Measurements from ENCODE around the gene CCDC71L. TPM values are rescaled to one million over a fixed set of nuclear protein-coding genes. Genes with fewer than 3 reads are reported as not detected.
A peak's percentile ranks its signal among the peaks of the same experiment; 100 is the strongest.
"Not testable (repeated sequence)": the region's sequence is repeated elsewhere in the genome, so short reads cannot be mapped to it uniquely, and the experiment has no call there.

Gene CCDC71L
- total RNA-seq, 1 donor from 2014 or later: 18.4 TPM

- H3K4me1 Mint-ChIP-seq (ENCODE audit: low read depth); H3K36me3 Mint-ChIP-seq (ENCODE audit: low read depth); H3K27ac Mint-ChIP-seq; DNase-seq (ENCODE audit: low spot score); intact Hi-C loops (cut with micrococcal nuclease); H3K4me3 Mint-ChIP-seq (ENCODE audit: low read depth); H3K27me3 Mint-ChIP-seq (ENCODE audit: low read depth): not testable (repeated sequence)
- peaks cover 16% of the 10 kb centered on the region for H3K9me3 Mint-ChIP-seq
Measured at GRCh38 chr7:106673688-106674087, 12.7 kb upstream of the CCDC71L start.

DNA sequence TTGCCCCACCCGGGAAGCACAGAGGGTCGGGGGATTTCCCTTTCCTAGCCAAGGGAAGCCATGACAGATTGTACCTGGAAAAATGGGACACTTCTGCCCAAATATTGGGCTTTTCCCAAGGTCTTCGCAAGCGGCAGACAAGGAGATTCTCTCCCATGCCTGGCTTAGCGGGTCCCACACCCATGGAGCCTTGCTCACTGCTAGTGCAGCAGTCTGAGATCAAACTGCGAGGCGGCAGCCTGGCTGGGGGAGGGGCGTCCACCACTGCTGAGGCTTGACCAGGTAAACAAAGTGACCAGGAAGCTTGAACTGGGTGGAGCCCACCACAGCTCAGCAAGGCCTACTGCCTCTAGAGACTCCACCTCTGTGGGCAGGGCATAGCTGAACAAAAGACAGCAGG lies 11.0 kb upstream of the CCDC71L start:
- H3K4me3 Mint-ChIP-seq (ENCODE audit: low read depth); H3K27me3 Mint-ChIP-seq (ENCODE audit: low read depth); DNase-seq (ENCODE audit: low spot score); H3K36me3 Mint-ChIP-seq (ENCODE audit: low read depth); H3K27ac Mint-ChIP-seq; intact Hi-C loops (cut with micrococcal nuclease); H3K4me1 Mint-ChIP-seq (ENCODE audit: low read depth): not testable (repeated sequence)
- H3K9me3 Mint-ChIP-seq: peaks cover 16% of the 10 kb centered on the region

DNA sequence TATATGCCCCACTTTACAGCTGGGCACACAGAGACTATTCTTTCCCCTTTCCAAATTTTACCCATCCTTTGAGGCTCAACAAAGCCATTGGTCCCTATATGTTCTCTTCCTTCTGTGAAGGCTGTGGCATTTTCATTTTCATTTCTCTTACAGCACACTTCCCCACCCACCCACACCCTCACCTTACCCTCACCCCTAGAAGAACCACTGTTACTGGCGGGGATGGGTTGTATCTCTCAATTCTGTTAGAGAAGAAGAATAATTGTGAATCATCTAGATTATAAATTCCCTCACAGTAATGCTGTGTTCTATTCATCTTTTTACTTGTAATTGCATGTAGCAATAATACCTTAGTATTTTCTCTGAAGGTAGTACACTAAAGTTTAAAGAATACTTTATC lies 10.2 kb upstream of the CCDC71L start:
- no peak for DNase-seq (ENCODE audit: low spot score)
- H3K9me3 Mint-ChIP-seq: peaks cover 16% of the 10 kb centered on the region
- H3K27me3 Mint-ChIP-seq (ENCODE audit: low read depth): no peaks in the 10 kb centered on the region
- no peaks in the 10 kb centered on the region for H3K36me3 Mint-ChIP-seq (ENCODE audit: low read depth)
- H3K4me1 Mint-ChIP-seq (ENCODE audit: low read depth): peaks cover 8% of the 10 kb centered on the region
- intact Hi-C loops (cut with micrococcal nuclease): no loop called here
- H3K27ac Mint-ChIP-seq: no peak overlapping the region
- H3K4me3 Mint-ChIP-seq (ENCODE audit: low read depth): no peak overlapping the region

DNA sequence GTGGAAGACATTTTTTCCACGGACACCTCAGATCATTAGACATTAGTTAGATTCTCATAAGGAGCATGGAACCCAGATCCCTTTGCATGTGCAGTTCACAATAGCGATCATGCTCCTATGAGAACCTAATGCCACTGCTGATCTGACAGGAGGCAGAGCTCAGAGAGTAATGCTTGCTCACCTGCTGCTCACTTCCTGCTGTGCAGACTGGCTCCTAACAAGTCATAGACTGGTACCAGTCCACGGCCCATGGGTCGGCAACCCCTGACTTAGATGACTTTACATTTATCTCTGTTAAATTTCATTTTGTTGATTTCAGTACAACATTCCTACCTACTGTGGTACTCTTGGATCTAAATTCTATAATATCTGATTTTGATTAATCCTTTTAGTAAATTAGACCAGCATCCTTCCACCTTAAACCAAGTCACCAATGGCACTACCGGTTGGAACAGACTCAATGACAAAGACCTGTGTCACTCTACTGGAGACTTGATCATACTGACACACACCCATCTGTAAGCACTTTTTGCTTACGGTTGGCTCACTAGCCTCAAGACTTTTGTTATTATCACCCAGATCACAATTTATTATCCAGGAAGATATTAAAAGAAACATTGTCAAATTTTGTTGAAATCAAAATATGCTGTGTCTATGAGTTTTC lies 8.0 kb upstream of the CCDC71L start:
- Mint-ChIP-seq H3K27me3 (ENCODE audit: low read depth) (no peaks in the 10 kb centered on the region), H3K4me3 (ENCODE audit: low read depth) (no peak overlapping the region), H3K9me3 (peaks cover 9% of the 10 kb centered on the region), H3K36me3 (ENCODE audit: low read depth) (no peaks in the 10 kb centered on the region), H3K4me1 (ENCODE audit: low read depth) (peaks cover 8% of the 10 kb centered on the region), H3K27ac (no peak overlapping the region)
- DNase-seq (ENCODE audit: low spot score): no peak
- intact Hi-C loops (cut with micrococcal nuclease): no loop called here

DNA sequence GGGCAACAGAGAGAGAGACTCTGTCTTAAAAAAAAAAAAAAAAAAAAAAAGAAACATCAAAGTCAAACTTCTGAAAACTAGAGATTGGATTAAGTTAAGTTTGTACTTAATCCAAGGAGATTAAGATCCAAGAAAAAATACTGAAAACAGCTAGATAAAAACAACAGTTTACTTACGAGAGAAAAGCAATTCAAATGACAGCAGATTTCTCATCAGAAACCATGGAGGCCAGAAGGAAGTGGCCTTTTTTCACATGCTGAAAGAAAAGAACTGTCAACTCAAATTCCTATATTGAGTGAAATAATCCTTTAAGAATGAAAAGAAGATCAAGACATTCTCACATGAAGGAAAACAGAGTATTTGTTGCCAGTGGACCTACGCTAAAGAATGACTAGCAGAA lies 5.4 kb upstream of the CCDC71L start:
- peaks cover 14% of the 10 kb centered on the region for H3K4me1 Mint-ChIP-seq (ENCODE audit: low read depth)
- no peaks in the 10 kb centered on the region for H3K36me3 Mint-ChIP-seq (ENCODE audit: low read depth)
- no peaks in the 10 kb centered on the region for H3K27me3 Mint-ChIP-seq (ENCODE audit: low read depth)
- no peak overlapping the region for H3K4me3 Mint-ChIP-seq (ENCODE audit: low read depth)
- H3K9me3 Mint-ChIP-seq: no peaks in the 10 kb centered on the region
- DNase-seq (ENCODE audit: low spot score): no peak
- no peak overlapping the region for H3K27ac Mint-ChIP-seq
- intact Hi-C loops (cut with micrococcal nuclease): no loop called here

- peaks cover 16% of the 10 kb centered on the region for H3K4me1 Mint-ChIP-seq (ENCODE audit: low read depth)
- DNase-seq (ENCODE audit: low spot score): no peak
- H3K27me3 Mint-ChIP-seq (ENCODE audit: low read depth): no peaks in the 10 kb centered on the region
- intact Hi-C loops (cut with micrococcal nuclease): loop anchor here (5.0 kb wide), 4 partner anchors 182 to 503 kb away; partner anchors contain the start of genes HBP1, NAMPT and PIK3CG
- peaks cover 4% of the 10 kb centered on the region for H3K36me3 Mint-ChIP-seq (ENCODE audit: low read depth)
- H3K27ac Mint-ChIP-seq: no peak overlapping the region
- no peak overlapping the region for H3K4me3 Mint-ChIP-seq (ENCODE audit: low read depth)
- H3K9me3 Mint-ChIP-seq: no peaks in the 10 kb centered on the region
Measured at GRCh38 chr7:106664343-106664742, 3.4 kb upstream of the CCDC71L start.

DNA sequence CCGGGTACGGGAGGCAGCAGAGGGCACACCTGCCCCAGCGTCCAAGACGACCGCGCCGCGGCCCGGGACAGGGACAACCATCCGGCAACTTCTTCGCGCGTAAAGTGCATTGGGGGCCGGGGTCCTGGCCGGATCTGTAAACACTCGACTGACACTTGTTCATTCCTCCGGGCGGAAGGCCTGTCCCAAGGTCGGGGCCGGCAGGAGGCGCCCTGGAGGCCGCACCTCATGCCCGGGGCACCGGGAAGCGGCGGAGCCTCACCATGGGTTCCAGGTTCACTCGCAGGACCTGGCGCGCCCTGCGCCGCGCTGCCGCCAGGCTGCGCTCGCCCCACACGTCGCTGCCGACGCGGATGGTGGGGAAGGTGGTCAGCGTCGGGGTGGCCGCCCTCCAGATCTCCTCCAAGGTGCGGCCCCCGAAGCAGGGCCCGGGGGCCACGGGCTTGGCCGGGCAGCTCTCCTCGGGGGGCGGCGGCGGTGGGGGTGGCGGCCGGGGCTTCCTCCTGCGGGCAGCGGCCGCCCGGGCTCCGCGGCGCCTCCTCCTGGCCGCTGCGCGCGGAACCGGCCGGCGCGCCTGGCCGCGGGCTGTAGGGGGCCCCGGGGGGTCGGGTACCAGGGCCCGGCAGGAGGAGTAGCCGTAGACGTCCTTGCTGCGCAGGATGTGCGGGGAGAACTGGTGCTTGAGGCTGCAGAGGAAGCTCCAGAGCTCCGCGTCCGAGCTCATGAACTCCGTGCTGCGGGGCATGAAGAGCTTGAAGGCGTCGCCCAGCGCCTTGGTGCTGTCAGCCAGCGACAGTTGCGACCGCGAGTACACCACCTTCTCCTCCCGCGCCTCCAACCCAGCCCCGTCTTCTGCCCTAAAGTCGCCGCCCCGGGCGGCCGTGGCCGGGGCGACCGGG lies 746 bp downstream of the CCDC71L start:
- intact Hi-C loops (cut with micrococcal nuclease): loop anchor here (1.0 to 5.0 kb wide), 7 partner anchors 76 to 507 kb away; partner anchors contain the start of genes HBP1, NAMPT and PIK3CG
- no peaks in the 10 kb centered on the region for H3K27me3 Mint-ChIP-seq (ENCODE audit: low read depth)
- H3K36me3 Mint-ChIP-seq (ENCODE audit: low read depth): peaks cover 7% of the 10 kb centered on the region
- no peaks in the 10 kb centered on the region for H3K9me3 Mint-ChIP-seq
- peak; percentile 82 for DNase-seq (ENCODE audit: low spot score)
- H3K27ac Mint-ChIP-seq: peak overlapping the region; percentile 93
- peaks cover 33% of the 10 kb centered on the region for H3K4me1 Mint-ChIP-seq (ENCODE audit: low read depth)
- H3K4me3 Mint-ChIP-seq (ENCODE audit: low read depth): peak overlapping the region; percentile 96

DNA sequence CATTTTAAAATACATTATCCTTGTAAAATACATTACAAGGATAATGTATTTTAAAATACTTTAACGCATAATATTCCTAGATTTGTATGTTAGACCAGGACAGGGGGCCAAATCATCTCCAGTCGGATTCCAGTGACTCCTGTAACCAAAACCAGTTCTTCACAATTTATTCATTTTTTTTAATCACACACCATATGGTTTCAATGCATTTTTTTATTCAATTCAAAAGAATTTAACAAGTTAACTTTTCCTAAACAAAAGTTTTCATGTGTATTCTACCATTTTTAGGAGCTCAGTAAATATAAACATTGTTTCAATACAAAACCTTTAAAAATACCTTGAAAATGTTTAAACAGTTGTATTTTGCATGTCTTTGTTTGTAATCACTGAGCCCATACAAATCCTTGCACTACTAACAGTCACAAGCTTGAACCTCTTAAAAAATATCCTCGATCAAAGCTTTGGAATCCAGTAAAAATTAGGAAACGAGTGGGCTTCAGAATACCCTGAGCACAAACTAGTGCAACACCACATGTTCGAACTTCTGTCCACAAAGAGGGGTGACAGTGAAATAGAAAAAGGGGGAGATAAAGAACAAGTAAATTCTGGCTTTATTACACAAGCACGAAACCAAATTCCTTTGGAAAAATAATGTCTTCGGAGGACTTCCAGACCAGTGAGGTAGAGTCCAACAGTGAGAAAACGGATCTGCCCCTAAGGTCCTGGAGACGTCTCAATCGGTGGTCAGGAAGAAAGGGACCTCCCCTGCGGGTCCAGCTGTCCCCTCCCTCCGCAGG lies 1.6 kb downstream of the CCDC71L start:
- H3K4me1 Mint-ChIP-seq (ENCODE audit: low read depth): peaks cover 33% of the 10 kb centered on the region
- H3K36me3 Mint-ChIP-seq (ENCODE audit: low read depth): peaks cover 7% of the 10 kb centered on the region
- no peaks in the 10 kb centered on the region for H3K9me3 Mint-ChIP-seq
- intact Hi-C loops (cut with micrococcal nuclease): no loop called here
- no peak for DNase-seq (ENCODE audit: low spot score)
- peaks cover under 1% of the 10 kb centered on the region for H3K27me3 Mint-ChIP-seq (ENCODE audit: low read depth)
- peak overlapping the region; percentile 93 for H3K27ac Mint-ChIP-seq
- peak overlapping the region; percentile 96 for H3K4me3 Mint-ChIP-seq (ENCODE audit: low read depth)

DNA sequence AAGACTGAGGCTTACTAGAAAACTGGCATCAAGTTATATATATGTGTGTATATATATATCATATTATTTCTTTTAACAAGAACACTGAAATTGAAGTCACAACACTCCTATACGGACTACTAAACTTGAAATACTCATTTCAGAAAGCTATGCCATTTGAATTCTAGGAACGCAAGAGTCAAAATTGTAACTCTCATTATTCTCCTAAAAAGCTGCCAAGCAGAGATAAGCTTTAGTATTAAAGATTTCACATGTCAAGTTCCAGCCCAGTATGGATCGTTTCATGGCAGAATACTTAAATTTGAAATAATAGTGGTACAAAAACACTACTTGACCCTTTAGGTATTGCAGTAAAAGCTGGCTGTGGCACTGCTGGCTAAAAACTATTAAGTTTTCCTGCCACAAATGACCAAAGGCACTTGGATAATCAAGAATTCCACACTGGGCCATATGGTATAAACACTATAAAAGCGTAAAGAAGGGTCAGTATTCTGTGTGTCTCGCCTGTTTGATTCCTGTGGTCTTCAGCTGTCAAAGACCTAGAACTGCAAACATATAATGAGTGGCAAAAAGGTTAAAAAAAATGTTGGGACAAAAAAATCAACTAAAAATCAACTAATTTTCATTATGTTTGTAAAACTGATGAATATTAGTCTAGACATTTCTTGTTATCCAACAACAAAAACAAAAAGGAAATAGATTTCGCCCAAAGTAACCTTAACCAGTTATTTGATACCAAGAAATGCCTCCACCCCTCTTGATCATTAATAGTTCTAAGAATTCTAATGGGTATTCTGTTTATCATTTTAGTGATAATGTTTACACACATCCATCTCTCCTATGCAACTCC lies 2.4 kb downstream of the CCDC71L start:
- peaks cover 6% of the 10 kb centered on the region for H3K27me3 Mint-ChIP-seq (ENCODE audit: low read depth)
- H3K36me3 Mint-ChIP-seq (ENCODE audit: low read depth): peaks cover 7% of the 10 kb centered on the region
- DNase-seq (ENCODE audit: low spot score): no peak
- H3K4me3 Mint-ChIP-seq (ENCODE audit: low read depth): peak overlapping the region; percentile 96
- no peaks in the 10 kb centered on the region for H3K9me3 Mint-ChIP-seq
- H3K27ac Mint-ChIP-seq: peak overlapping the region; percentile 17
- intact Hi-C loops (cut with micrococcal nuclease): no loop called here
- H3K4me1 Mint-ChIP-seq (ENCODE audit: low read depth): peaks cover 33% of the 10 kb centered on the region

GRCh38 chr7:106657085-106657991 lies 3.6 kb downstream of the CCDC71L start:
- H3K4me1 Mint-ChIP-seq (ENCODE audit: low read depth): peaks cover 38% of the 10 kb centered on the region
- H3K4me3 Mint-ChIP-seq (ENCODE audit: low read depth): peak overlapping the region; percentile 26
- no peaks in the 10 kb centered on the region for H3K9me3 Mint-ChIP-seq
- H3K27me3 Mint-ChIP-seq (ENCODE audit: low read depth): peaks cover 16% of the 10 kb centered on the region
- intact Hi-C loops (cut with micrococcal nuclease): no loop called here
- peaks cover 7% of the 10 kb centered on the region for H3K36me3 Mint-ChIP-seq (ENCODE audit: low read depth)
- no peak for DNase-seq (ENCODE audit: low spot score)
- no peak overlapping the region for H3K27ac Mint-ChIP-seq

DNA sequence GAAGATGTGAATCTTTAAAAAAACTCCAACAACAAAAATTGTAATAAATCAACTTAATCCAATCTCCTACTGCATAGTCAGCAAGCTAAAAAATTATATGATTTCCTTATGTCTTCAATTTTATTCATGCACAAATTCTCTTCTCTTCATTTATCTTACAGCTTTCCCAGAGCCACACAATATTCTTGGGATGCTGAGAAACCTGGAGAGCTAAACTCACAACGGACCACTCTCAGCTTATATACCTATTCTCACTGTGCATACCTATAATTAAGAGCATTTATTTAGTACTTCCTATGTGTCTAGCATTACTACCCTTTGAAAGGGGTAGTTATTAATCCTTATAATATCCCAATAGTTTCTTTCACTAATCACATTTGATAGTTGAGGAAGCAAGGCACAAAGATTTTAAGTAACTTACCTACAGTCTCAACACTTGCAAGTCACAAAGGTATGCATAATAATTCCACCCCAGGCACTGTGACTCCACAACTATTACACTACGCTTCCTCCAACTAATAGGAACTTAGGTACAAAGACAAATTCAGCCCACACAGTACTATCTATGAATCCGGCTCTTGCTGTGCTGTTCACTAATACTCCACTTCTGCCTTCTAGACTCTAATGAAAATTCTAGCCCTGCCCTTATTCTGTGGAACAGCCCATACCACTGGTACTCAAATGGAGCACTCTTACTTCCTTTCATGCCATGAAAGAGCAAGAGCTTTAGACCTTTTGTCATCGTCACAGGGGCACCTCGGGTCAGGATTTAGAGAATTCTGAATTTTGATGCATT lies 5.1 kb downstream of the CCDC71L start:
- intact Hi-C loops (cut with micrococcal nuclease): no loop called here
- Mint-ChIP-seq H3K27me3 (ENCODE audit: low read depth) (peaks cover 21% of the 10 kb centered on the region), H3K9me3 (no peaks in the 10 kb centered on the region), H3K4me1 (ENCODE audit: low read depth) (peaks cover 25% of the 10 kb centered on the region), H3K27ac (no peak overlapping the region), H3K36me3 (ENCODE audit: low read depth) (peaks cover 3% of the 10 kb centered on the region), H3K4me3 (ENCODE audit: low read depth) (no peak overlapping the region)
- no peak for DNase-seq (ENCODE audit: low spot score)

Data from activated T-helper 2 cell treated with anti-CD3 and anti-CD28 coated beads, Interferon-gamma antibody, Interleukin-2, Interleukin-4, amounts not matched to agents 10 μg/mL and 5 μg/mL and 100 μg/mL, durations not matched to agents 14 hours and 24 hours and 36 hours (primary cell).